Stimulated activated CD4-positive, alpha-beta T cell treated with anti-CD3 and anti-CD28 coated beads, Interleukin-1b, Interleukin-23, amount 100 ng/mL, for 24 hours (primary cell): ENCODE measurements around the gene TMEM255B.
"Not testable (repeated sequence)": the region's sequence is repeated elsewhere in the genome, so short reads cannot be mapped to it uniquely, and the experiment has no call there.

Experiments used
- DNase-seq, 4 experiments: peaks; one replicate each; pipeline ENCODE4 v3.0.0-alpha.2; 2020; ENCODE audit warnings: low read depth in 4 of 4, low spot score in 1 of 4

Gene TMEM255B

DNA sequence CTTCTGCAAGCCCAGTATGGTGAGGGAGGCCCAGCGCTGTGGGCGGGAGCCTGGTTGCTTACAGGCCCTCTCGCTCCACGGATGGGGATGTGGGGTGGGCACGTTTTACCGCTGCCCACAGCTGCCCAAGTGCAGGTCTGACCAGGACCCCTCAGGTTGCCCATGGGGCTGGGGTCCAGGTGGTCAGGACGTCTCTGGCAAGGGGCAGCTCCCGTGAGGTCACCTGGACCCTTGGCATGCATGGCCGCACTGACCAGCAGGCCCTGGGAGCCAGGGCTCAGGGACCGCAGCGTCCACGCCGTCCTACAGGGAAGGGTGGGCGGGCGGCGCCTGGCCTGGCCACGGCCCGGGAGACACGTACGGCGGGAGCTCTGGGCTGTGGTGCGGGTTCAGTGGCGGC lies 72.0 kb downstream of the TMEM255B start:
- no peak for DNase-seq

DNA sequence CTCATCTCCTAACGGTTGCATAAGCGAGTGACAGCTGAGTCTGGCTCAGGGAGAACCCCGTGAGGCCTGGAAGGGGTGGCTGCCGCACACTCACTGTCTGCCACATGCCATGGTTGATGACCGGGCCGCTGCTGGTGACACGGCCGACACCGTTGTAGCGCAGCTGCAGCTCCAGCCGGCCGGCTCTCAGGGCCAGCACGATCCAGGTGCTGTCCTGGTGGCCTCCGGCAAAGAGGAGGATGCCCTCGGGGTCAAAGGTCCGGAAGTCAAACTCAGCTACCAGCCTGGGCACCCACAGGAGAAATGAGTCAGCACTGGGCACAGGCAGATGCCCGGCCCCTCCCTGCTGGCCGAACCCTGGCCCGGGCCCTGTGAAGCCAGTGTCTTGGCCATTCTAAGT lies 73.2 kb downstream of the TMEM255B start:
- no peak for DNase-seq

DNA sequence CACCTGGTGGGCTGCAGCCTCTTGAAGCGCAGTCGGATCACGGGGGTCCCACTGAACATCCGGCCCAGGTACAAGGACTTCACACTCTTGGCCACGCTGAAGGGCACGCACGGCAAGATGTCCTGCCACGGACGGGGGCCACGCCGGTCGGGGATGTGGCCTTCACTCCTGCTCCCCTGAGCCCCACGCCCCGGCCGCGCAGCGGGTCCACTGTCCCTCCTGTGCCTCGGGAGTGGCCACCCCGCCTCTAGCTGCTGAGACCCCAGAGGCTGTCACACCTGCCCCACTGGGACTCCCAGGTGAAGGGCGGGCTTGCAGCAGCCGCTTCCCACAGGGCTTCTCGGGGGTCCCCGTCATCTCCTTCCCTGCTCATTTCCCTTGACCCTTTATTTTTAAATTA lies 73.6 kb downstream of the TMEM255B start:
- DNase-seq = no peak

DNA sequence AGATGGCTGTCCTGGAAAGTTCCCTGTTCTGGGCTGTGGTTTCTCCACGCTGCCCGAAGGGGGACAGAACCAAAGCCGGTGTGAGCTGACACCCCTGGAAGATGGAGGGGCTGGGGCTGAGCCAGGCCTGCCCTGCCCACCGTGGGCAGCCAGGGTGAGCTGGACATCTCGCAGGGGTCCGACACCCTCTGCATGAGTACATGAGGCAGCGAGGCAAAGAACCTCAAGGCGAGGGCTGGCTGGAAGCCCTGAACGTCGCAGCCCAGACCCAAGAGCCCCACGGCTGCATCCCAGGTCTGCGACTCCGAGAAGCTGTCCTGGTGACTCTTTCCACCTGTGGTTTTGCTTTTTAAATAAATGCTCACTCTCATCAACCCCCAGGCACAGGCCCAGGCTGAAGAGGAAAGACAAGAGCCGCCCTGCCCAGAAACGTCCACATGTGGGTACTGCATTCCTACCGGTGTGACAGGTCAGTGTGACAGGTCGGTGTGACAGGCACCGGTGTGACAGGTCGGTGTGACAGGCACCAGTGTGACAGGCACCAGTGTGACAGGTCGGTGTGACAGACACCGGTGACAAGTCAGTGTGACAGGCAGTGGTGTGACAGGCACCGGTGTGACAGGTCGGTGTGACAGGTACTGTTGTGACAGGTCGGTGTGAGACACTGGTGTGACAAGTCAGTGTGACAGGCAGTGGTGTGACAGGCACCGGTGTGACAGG lies 74.2 kb downstream of the TMEM255B start:
- DNase-seq = no peak

DNA sequence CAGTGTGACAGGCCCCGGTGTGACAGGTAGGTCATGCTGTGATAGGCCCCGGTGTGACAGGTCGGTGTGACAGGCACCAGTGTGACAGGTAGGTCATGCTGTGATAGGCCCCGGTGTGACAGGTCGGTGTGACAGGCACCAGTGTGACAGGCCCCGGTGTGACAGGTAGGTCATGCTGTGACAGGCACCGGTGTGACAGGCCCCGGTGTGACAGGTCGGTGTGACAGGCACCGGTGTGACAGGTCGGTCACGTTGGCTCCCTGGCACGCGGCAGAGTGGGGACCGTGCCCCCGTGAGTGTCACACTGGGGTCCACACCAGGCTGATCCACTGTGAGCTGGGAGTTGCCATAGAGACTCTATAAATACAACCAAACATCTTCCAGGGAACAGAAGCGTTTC lies 75.0 kb downstream of the TMEM255B start:
- not testable (repeated sequence) for DNase-seq

DNA sequence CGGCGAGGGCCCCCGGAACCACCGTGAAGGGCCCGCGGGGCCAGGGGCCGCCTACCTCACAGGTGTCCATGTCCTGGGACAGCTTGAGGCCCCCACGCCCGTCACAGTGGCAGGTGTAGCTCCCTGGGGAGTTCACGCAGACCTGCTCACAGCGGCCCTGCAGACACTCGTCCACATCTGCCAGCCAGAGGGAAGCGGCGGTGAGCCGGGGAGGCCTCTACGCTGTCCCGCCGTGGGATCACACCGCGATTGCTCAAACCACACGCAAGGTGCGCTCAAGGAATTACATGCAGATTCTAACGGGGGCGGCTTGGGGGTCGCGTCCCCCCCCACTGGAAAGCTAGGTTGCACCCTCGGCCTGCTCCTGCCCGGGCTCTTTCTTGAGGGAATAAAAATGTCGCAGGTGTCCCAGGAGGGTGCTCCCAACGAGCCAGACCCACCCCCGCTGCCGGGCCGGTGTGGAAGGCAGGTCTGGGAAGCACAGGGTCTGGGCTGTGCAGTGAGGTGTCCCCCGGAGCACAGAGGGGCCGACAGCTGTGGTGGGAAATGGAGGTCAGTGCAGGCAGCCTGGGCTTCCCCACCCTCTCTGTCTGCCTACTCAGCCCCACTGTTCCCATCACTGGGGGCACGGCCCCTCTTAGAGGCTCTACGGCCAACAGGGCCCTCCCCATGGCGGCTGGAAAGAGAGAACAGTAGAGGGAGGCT lies 75.6 kb downstream of the TMEM255B start:
- DNase-seq = no peak

DNA sequence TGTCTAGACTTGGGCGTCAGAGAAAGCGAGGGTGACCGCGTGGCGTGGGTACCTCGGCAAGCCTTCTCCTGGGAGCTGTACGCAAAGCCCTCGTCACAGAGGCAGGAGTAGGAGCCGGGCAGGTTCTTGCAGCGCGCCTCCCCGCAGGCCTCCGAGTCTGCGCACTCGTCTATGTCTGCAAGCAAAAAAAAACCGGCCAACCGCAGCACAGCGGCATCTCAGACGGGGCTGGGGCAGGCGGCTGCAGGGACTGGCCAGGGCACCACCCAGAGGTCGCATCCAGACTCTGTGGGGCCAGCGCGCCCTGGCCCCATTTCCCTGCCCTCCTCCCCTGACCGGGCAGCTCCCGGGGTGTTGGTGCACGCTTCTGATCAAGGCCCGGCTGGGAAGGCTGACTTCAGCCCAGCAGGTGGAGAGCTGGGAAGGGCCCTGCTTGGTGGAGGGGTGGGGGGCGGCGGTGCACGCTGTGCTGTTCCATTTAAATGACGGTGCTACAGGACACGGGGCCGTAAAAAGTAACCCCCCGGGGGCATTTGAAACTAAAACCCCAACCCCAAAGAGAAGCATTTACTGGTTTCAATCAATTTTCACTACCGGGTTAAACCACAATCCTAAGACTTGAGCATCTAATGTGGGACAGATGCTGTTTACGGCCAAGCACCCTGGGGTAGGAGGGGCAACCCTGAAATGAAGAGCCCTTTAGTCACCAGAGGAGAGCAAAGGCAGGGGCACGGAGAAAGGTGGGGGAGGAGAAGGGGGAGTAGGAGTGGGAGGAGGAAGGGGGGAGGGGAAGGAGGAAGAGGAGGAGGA lies 76.6 kb downstream of the TMEM255B start:
- DNase-seq = no peak

DNA sequence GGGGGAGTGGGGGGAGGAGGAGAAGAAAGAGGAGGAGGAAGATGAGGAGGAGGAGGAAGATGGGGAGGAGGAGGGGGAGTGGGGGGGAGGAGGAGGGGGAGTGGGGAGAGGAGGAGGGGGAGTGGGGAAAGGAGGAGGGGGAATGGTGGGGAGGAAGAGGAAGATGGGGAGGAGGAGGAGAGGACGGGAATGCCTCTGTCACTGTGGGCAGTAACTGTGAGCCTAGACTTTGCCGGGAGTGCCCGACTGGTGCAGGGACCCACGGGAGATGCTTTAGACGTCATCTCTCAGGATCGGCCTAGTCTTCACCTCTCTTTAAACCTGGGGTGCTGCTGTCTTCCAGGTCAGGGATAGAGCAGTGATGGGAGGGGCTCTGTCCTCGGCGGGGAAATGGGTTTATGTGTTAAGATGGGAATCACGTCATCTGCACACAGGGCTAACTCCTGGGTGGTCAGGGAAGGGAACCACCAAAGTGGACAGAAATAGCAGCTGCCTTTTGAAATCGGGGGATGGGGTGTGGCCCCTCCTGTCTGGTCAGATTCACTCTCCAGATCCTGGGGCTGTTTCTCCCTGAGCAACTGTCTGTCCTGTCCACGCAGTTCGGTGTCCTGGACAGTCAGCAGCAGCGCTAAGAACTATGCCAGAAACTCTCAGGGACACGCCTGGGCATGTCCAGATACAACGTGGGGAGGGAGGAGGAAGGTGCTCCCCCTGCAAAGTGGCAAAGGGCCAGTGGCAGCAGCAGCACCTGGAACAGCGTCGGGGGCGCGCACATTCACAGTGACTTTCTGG lies 77.9 kb downstream of the TMEM255B start:
- no peak for DNase-seq

DNA sequence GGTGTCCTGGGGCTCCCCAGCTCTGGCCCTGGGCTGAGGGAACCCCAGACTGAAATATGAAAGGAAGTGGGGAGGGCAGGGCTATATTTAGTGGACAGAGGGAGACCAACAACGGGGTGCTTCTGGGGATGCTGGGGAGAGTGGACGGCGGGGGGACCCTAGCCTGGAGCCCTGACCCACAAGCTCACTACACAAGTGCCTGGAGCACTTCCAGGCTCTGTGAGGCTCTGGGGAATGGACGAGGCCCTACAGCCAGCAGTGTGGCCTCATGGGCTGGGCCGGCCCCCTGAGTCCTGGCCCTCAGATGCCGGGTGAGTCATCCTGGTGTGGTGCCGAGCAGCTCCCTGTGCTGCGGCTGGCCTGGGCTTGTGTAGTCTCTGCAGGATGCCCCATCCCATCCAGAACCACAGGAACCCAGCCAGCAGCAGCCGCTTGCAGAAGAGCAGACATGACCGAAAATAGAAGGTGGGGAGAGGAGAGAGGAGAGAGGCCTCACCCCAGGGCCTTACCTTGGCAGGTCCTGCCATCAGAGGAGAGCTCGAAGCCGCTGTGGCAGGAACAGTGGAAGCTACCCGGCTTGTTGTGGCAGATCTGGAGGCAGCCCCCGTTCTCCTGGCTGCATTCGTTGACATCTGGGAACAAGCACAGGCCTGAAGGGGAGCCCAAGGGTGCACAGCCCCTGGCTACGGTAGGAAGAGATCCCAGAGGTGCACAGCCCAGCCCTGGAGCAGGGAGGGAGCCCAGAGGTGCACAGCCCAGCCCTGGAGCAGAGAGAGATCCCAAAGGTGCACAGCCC lies 78.7 kb downstream of the TMEM255B start:
- no peak for DNase-seq

DNA sequence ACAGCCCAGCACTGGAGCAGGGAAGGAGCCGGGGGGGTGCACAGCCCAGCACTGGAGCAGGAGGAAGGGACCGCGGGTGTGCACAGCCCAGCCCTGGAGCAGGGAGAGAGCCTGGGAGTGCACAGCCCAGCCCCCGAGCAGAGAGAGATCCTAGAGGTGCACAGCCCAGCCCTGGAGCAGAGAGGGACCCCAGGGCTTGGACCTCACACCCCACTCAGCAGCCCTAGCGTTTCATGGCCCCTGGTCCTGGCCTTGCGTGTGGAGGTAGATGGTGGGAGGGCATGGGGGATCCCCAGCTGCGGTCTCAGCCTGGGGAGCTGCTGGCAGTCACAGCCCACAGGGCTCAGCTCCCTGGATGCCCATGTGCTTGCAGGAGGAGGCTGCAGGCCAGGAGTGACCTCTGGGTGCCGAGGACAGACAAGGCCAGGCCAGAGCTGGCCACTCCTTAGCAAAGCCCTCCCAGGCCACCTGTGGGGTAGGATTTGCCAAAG lies 79.7 kb downstream of the TMEM255B start:
- no peak for DNase-seq

DNA sequence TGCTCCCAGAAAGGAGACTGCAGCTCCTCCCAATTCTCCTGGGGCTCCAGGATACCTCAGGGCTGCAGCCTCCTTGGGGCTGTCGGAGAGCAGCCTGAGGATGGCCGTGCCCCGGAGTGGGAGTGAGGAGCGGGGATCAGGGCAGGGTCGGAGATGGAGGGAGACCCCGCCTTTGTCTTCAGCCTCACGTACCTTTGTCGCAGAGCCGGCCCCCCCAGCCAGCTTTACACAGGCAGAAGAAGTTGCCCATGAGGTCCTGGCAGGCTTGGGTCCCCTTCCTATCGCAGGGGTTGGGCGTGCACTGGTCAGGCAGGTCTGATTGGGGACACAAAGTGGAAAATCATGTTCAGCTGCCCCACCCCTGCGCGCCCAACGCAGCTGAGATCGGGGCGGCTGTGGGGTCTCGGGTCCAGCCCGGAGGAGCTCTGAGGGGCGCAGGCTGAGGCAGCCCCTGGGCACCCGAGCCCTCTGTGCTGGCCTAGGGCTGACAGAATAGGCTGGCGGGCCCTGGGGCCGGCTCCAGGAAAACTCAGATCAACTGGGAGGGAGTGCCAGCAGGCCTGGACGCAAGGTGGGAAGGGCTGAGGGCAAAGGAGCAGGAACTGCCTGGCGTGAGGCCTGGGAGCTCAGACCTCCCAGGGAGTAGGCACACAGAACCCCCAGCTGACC lies 80.6 kb downstream of the TMEM255B start:
- DNase-seq = no peak

DNA sequence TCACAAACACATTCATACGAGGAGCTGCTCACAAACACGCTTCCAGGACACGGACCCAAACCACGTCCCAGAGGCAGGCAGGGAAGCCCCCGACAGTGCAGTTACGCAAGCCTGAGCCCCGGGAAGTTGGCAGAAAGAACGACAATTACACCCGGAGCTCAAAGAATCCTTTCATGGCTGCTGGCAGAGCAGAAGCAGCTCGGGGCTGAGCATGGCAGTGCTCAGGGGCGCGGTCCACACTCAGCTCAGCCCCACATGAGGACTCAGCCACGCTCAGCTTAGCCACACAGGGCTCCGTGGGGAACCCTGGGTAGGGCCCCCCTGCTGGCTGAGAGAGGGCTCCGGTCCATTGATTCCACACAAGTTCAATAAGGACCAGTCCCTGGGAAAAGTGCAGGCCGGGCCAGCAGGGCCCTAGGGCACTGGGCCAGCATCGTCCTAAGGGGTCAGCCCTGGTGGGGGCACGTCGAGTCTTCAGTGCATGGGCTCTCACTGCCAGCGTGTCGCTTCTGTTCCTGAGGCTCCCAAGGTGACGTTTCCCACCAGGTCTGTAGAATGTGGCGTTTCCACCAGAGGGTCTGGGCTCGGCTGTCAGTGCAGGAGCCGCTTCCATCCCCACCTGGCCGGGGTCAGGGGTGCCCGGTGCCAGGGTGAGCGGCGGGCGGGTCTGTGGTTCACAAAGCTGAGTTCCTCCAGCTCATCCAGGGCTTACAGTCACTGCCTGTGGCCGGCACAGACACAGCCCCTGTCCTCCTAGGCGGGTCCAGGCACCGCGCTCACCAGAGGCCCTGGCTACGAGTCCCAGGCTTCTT lies 81.7 kb downstream of the TMEM255B start:
- no peak for DNase-seq

DNA sequence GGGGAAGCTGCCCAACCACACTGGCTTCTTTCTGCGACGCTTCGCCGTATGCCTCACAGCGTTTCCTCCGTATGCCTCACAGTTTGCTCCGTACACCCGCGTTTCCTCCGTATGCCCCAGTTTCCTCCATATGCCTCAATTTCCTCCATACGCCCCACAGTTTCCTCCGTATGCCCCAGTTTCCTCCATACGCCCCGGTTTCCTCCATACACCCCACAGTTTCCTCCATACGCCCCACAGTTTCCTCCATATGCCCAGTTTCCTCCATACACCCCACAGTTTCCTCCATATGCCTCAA lies 82.3 kb downstream of the TMEM255B start:
- DNase-seq = no peak

DNA sequence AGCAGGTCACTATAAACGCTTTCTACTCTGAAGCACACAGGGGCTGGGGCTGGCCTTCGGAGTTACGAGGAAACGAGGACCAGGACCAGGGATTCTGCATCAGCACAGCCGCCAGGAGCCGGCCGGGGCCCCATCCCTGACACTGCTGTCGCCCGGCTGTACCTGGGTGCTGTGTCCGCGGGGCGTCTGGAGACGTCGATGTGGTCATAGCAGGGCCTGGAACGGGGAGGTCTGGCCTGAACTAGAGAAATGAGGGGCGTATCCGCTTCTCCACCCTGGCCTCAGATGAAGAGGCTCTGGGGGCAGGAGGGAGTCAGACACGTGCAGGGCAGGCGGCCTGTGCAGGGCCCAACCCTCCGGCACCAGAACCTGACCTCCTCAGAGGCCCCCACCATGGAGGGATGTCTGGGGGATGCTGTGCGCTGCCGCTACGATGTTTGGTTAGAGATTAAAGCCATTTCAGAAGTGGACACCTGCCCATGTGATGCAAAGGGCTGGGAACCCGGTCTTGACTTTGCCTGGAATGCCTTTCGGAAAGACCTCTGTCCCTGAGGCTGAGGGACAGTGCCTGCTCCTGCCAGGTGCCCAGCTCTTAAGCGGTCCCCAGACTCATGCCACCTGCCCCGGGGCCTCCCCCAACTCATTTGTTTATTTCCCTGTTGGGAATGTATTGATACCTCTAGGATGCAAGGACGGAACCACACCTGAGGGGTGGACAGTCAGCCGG lies 83.5 kb downstream of the TMEM255B start:
- no peak for DNase-seq

DNA sequence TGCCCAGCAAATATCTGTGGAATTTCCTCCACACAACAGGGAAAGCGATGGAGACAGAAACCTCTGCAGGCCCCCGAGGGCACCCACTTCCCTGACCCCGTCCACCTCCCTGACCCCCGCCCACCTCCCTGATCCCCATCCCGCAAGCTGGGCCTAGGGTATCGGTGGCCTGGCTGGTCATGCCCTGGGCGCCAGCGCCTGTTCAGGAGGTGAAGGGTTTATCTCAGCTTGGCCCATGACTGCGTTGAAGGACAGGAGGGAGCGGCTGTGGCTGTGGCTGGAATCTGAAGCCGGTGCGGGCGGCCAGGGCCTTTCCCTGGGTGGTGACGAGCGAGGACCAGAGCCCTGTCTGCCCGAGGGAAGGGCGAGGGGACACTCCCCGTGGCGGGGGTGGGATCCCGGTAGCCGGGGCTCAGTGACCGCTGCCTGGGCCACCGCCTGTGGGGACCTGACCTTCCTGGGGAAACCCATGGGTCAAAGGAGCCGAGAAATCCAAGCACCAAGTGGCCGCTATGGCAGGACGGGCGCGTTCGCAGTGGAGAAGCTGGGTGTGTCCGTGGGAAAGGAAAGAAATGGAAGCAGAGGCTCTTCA lies 84.1 kb downstream of the TMEM255B start:
- no peak for DNase-seq

DNA sequence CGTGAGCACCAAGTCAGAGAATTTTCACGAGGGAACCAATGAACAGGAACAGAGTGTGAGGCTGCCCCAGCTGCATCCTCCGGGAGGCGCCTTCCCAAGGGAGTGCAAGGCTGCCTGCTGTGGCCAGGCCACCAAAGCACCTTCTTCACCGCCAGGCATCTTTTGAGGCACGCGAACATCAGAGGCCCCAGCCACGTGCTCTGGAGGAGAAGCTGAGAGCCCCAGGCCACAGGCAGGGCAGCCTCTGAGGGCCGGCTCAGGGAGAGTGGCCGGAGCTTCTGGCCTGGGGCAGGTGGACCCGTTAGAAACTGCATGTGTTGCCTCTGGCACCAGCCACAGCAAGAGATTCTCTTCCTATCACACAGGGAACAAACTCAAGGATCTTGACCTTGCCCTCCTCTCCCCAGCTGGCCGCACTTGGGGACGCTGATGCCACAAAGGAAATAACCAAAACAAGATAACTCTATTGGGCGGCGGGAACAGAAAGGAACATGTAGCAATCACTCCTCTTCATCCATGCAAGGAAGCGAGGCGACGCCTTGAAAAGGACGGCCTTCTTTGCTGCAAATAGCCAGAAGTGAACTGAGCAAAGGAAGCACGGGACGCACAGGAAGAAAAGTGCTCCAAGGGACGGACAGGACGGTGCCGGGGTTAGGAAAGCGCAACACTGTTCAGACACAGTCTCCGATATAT lies 85.0 kb downstream of the TMEM255B start:
- DNase-seq = no peak

DNA sequence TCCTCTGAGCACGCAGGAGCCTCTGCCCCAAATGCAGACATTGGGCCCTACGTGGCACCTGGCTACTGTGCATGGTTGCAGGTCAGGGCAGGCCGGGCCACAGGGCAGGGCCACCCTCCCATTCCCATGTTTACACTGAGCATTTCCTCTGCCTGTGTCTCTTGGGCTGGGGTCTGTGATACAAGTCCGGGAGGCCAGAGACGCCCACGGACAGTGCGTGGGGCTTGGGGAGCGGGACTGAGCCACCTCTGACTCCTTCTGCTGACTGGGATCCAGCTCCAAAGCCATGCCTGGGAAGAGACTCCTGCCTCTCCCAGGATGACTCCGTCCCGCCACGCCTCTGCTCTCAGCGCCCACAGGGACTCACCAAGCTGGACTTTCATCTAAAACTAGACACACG lies 86.0 kb downstream of the TMEM255B start:
- no peak for DNase-seq
